Measurements from ENCODE around the gene PKNOX2.

The PKNOX2 gene

GRCh38 chr11:125390946-125391345, 226.4 kb downstream of the PKNOX2 start:
- no peak for DNase-seq

- DNase-seq = no peak
These were observed 228.8 kb downstream of the PKNOX2 start for GRCh38 chr11:125393331-125393730.

GRCh38 chr11:125394296-125394695, 229.7 kb downstream of the PKNOX2 start:
- no peak for DNase-seq

GRCh38 chr11:125397421-125397820, 232.9 kb downstream of the PKNOX2 start:
- no peak for DNase-seq

DNA sequence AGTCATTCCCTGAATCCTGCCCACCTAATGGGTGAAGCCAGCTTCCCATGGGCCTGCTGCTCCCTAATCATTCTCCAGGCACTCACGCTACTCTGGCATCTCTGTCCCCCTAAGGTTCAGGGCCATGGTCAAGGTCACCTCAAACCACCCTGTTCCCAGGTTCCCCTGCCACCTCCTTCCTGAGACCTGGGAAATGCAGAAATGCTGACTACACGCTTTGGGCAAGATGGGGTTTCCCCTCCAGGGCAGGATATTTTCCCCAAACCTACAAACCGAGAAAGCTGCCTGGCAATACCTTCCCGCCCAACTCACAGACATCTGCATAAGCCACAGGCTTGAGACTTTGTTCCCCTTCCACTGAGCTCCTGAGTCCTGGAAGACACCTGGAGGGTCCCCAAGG, 233.9 kb downstream of the PKNOX2 start:
- no peak for DNase-seq

GRCh38 chr11:125398994-125399640, 234.6 kb downstream of the PKNOX2 start:
- no peak for DNase-seq

DNA sequence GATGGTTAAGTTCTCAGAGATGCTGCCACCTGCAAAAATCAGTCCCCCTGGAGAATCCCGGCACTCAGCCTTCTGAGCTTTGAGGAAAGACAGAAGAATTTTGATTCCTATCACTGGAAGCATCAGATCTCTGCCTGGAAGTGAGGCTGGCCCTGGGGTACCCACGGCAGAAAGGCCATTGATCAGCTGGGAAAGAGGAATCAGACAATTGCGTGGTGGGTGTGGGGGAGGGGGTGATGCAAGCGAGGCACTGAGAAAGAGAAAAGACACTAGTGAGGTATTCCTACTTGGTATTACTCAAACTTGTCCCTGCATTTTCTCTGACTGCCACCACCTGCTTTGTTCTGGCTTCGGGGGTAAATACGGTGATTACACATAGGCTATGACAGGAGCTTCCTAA, 235.4 kb downstream of the PKNOX2 start:
- no peak for DNase-seq

GRCh38 chr11:125401235-125401634, 236.7 kb downstream of the PKNOX2 start:
- DNase-seq = no peak

GRCh38 chr11:125401746-125402145, 237.2 kb downstream of the PKNOX2 start:
- DNase-seq = no peak

DNA sequence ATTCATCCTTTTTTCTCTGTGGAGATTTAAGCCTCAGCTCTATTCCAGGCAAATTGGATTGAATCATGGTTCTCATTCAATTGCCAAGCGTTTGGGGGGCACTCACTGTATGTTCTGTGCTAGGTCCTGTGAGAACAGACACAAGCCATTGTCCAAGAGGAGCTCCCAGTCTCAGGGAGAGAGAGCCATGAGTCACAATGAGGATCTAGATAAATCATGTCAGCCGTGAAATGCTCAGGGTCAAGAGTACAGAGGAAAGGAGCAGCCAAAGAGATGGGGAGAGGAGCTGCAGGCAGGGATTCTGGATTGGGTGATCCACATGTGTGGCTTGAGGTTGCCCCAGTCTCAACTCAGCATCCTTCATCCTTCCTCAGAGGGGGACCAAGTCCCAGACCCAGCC, 237.9 kb downstream of the PKNOX2 start:
- no peak for DNase-seq

- DNase-seq = no peak
These were observed 239.7 kb downstream of the PKNOX2 start for GRCh38 chr11:125404157-125404810.

DNA sequence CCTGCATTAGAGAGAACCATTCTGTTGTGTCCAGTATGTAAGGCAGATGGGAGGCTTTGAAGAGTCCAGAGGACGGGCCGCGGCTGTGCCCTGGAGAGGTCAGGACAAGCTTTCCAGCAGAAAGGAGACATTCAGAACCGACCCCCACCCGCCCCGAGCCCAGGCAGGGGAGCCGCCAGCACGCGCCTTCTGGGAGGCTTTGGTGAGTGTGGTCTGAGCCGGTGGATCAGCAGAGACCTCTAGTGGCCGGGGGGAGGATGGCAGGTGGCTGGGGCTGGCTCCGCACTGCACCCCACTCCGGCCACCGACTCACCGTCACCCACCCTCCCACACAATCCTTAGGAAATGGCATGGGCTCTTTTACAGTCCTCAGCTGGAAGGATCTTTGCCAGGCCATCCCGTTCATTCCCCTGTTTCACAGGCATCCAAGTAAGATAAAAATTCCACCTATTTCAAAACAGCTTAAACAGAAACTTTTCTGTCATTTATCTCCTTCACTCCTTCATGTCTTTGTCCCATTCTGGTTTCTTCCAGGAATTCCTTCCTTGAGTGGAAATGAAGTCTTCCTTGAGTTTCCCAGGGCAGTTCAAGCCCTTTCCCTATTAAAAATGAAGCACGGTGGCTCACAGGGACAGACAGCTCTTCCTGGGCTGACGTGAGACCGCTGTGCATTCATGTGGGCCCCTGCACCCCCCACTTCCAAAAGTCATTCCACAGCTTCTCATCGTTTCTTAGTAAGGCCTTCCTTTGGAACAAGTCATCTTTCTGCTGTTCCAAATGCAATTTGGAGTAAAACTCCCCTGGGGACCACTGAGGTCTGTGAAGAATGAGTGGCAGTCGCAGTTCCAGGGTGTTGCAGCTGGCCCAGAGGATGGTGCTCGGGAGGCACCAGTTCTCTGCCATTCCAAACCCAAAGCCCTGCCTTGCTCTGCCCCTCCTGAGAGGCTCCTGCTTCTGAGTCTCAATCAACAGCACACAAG, 240.6 kb downstream of the PKNOX2 start:
- DNase-seq = peak; percentile 61

- DNase-seq = no peak
These were observed 242.5 kb downstream of the PKNOX2 start for GRCh38 chr11:125407046-125407445.

DNA sequence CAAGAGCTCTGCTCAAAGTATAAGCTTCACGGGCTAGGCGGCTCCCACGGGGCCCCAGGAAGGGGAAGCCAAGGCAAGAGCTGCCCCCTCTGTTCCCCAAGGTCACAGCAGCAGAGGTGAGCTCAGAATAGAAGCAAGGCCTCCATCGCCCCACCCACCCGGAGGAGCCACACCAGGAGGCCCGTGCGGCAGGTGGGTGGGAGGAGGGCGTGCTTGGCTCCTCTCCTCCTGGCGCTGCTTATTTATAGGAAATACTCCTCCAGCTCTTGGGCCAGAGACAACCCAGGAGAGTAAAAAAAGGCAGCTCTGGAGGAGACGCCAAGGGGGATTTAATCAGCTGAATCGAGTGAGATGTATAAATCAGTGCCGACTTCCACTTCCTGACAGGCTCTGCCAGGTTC, 243.8 kb downstream of the PKNOX2 start:
- DNase-seq = no peak

GRCh38 chr11:125410091-125410490, 245.5 kb downstream of the PKNOX2 start:
- no peak for DNase-seq

DNA sequence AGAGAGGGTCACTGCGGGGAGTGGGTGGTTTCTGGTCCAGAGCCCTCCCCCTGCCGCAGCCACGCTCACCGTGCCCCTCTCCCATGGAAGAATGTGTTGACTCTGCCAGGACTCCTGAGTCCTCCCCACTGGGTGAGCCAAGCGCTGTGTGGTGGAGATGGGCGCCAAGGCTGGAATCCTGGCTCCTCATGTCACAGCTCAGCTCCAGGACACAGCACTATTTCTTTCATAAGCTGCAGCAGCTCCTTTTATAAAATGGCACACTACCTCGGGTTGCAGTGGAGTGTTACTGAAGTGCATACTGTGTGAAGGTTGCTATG, 247.6 kb downstream of the PKNOX2 start:
- DNase-seq = no peak

DNA sequence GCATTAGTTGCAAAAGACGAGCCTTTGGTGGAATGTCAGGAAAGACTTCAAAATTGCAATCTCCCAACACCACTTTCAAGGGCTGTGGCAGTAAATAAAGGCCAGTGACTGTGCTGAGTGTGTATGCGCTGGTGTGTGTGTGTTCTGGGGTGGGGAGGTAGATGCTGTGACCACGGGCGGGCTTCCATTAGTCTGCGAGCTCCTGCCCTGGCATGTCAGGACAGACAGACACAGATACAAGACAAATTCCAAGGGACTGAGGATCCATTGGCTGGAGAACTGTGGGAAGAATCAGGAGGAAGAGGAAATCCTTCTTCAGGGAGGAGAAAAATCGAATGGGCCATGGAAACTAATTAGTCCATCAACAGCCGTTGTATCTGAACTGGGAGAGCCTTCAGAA, 248.0 kb downstream of the PKNOX2 start:
- DNase-seq = no peak

DNA sequence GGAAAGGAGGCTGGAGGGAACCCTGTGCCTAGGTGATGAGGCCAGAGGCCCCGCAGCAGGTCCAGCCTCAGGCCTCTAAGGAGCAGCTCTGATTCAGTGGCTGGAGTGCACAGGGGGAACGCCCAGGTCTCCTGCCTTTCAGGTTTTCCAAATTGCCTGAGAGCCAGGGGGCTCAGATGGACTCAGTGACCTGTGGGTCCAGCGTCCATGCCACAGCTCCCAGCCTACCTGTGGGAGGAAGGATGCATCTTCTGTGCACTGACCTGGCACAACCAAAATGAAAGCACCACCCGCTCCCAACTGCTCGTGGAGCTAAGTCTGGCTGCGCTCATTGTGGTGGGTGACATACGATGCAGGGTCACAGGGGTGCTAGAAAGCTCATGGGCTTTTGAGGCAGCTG, 248.7 kb downstream of the PKNOX2 start:
- no peak for DNase-seq

- no peak for DNase-seq
These were observed 249.6 kb downstream of the PKNOX2 start for GRCh38 chr11:125414121-125414520.

DNA sequence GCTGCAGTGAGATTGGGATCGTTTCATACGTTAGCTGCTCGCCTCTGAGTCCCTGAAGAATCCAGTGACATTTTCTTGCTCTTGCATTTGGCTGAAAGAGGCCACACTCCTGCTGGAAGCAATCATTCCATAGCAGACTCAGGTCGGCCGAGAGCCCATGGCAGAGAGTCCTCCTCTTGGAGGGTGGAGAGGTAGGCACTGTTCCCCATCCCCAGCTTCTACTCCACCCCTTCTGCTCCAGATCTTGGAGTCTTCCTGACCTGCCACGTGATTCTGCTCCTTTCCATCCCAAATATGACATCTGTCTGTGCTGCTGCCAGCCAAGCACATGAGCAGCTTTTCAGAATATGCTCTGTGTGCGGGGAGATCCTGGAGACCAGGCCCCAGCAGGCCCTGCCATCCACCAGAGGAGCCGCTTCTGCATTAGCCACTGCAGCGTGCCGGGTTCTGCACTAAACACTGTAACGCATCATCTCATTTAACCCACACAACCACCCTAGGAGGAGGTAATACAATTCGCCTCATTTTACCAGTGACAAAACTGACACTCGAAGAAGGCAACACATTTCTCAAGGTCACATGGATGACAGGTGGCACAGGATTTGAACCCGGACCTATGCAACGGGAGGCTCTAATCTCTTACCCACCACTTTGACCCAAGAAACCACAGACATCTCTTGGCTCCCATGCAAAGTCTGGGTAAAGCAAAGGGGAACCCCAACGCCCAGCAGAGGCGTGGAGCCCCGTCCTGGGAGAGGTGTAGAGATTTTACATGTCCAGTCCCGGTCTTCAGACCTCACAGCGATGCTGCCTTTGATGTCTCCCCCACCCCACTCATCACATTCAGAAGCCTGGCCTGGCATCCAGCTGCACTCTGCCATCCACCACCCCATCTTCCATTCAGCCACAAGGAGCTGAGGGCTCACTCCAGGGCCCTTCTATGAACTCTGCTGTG, 252.7 kb downstream of the PKNOX2 start:
- DNase-seq = no peak

GRCh38 chr11:125418396-125418795, 253.8 kb downstream of the PKNOX2 start:
- DNase-seq = no peak

- no peak for DNase-seq
These were observed 258.1 kb downstream of the PKNOX2 start for GRCh38 chr11:125422681-125423080.

All from CD4-positive, alpha-beta T cell treated with Interleukin-12 subunit alpha and Interleukin-12 subunit beta, for 1 hour (primary cell).